Stimulated activated CD4-positive, alpha-beta T cell treated with anti-CD3 and anti-CD28 coated beads, TNF-alpha, amount 100 ng/mL, for 4 hours (primary cell): ENCODE measurements around the gene NUB1.

ENCODE experiments used
- DNase-seq, 3 experiments: peaks; one replicate each; pipeline ENCODE4 v3.0.0-alpha.2; 2020; ENCODE audit warnings: low read depth in 3 of 3

The NUB1 gene

DNA sequence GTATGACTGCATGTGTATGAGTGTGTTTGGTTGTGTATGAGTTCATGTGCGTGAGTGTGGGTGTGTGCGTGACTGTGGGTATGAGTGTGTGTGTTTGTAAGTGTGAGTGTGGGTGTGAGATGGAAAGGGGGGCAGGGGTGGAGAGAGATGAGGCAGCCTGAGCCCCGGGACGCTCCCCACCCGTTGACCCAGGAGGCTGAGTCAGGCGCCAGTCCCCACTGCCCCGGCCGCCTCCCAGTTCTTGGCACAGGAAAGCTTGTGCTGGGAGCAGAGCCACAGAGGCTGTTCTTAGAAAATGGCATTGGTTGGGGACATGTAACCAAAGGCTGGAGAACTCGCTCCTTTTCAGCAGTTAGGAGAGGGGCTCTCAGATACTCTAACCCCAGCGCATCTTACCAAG lies 27.8 kb upstream of the NUB1 start:
- DNase-seq, result no peak

DNA sequence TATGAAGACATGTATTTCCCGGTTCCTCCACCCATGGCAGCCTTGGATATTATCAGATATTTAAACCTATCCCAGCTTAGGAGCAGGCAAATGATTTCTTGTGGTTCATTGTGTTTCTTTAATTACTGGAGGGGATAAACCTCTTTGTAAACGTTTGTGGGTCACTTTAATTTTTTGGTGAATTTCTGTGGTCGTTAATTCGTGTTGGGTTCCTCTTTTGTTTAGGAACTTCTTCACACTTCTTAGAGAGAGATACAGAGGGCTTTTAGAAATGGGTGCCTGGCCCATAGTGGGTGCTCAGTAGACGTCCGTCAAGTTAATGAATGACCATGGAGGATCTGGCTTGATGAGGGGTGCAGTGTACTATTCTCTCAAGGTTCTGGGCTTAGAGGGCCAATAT lies 27.2 kb upstream of the NUB1 start:
- no peak for DNase-seq

DNA sequence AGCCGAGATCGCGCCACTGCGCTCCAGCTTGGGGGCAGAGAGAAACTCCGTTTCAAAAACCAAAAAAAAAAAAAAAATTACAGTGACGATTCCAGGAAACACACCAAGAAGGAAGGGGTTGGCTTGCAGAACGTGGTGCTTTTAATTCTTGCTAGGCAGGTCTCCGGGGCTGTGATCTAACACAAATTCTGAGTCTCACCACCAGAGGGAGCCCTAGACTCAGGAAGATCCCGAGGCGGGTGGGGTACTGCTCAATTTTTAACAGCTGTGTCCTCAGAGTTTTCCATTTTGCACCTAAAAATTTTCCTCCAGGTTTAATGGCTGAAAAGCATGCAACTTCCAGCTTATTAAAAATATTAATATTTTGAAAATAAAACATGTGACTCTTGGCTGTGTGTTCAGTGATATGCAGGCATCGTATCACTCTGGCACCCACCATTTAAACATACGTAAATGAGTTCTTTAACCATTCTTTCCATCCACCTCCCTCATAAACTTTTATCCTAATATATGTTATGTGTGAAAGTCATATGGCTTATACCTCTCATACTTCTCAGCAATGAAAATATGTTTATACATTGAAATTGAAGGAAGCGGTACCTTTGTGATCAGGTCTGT lies 26.5 kb upstream of the NUB1 start:
- peak; percentile 32 to 72 (median 43) for DNase-seq

DNA sequence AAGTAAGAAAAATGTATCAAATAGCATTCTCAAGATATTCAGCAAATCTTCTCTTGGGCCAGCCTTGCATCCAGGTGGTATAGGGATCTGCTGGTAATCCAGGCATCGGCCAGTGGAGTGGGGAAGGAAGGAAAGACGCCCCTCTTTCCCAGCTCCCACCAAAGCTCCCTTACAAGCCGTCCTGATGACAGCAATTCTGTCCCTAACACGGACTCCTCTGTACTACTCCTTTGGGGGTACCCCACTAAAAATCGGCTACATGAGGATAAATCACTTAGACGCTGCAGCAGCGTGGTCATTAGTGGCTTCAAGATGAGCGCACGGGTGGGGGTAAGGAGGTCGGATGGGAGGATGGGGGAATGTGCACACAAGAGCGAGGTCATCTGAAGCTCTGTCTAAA lies 24.7 kb upstream of the NUB1 start:
- DNase-seq, result no peak

DNA sequence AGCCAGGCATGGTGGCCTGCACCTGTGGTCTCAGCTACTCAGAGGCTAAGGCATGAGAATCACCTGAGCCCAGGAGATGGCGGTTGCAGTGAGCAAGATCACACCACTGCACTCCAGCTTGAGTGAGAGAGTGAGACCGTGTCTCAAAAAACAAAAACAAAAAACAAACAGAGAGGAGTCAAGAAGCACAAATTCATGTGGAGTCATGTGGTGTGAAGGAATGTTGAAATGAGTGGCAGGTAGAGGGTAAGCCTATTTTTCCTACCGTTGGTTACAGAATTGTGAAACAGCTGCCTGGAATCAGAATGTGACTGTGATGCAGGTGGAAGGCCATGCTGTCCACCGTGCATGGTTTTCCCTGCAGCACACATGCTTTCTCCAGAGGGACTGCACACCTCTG lies 23.7 kb upstream of the NUB1 start:
- DNase-seq, result no peak

DNA sequence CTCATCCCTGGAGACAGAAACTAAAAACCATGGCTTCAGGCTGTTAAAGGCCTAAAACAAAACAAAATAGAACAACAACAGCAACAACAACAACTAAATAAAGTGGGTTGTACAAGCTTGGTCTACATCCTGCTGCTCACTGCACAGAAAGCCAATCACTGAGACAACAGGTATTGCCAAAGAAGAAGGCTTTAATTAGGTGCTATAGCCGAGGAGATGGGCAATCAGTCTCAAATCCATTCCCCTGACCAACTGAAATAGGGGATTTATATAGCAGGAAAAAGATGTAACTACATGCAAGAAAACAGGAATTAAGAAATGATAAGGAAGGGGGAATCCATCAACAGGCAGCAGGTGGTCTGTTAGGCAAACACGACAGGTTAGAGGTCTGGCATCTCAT lies 22.4 kb upstream of the NUB1 start:
- DNase-seq, result no peak

DNA sequence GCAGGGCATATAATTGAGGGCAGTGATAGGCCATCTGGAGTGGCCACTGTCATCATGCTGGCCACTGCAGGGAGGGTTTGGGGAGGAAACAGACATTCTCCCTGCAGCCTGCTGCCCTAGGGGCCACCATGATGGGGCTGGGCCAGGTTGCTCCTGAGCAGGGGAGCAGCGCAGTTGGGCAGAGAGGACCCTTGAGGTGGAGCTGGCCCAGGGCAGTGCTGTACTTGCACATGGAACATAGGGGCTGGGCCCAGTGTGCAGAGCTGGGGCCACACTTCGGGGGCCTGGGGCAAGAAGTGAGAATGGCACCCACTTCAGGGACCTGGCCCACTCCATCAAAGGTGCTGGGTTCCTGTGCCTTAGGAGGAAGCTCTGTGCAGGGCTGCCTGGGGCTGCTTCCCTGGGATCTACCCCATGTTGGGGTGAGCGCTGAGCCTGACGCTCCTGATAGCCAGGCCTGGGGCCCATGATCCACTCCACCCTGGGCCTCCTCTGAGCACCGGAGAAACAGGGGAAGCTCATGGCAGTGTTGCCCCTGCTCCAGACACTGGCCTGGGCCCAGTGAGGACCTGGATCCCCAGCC lies 21.3 kb upstream of the NUB1 start:
- DNase-seq, result no peak

DNA sequence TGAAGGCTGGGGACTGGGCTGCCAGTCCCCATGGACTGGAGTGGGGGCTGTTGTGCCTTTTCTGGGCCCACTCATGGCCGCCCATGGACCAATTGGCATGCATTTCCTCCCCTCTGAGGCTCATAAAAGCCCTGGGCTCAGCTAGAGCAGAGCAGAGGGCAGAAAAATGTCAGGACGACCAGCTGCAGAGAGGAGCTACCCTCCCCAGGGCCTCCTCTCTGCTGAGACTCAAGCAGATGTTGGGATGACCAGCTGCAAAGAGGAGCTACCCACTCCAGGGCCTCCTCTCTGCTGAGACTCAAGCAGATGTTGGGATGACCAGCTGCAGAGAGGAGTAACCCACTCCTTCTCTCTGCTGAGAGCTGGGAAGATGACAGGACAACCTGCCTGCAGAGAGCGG lies 20.3 kb upstream of the NUB1 start:
- DNase-seq, result no peak

DNA sequence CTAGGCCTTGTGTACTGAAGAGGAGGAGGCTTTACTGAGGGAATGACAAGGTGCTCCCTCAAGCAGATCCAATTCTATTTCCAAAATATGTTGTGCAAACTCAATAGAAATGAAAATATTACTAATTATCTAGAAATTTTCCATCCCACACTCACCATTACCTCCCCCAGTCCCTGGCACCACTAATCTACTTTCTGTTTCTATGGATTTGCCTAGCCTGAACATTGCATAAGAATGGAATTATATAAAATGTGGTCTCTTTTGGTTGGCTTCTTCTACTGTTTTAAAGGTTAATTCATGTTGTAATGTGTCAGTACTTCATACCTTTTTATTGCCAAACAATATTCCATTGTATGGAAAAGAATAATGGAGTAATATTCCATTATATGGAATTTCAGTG lies 18.7 kb upstream of the NUB1 start:
- DNase-seq, result no peak

DNA sequence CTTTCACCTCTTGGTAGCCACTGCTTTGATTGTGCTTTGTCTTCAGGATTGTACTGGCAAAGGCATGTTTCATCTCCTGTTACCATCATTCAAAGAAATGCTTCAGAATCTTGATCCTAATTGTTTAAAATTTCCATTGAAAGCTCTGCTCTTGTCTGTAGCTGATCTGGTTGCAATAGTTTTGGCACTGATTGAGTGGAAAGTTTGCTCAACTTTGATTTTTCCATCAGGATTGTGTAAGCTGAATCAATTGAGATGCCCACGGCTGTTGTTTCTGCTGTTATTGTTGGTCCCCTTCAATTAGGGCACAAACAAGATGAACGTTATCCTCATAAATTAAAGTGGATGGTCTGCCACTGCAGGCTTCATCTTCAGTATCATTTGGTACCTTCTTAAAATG lies 14.6 kb upstream of the NUB1 start:
- DNase-seq, result no peak

DNA sequence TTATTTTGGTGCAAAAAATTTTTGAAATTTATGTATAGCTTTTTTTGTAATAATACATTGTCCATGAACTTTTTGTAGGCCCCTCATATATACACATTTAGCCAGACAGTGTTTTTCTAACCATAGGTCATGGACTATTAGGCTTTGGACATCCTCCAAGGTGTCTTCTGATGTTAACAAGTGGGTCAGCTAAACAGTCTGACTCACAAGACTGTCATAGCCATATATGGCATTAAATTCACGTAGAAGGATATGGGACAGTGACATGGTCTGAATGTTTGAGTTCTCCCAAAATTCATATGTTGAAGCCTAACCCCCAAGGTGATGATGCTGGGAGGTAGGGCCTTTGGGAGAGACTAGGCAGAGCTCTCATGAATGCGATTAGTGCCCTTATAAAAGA lies 14.0 kb upstream of the NUB1 start:
- no peak for DNase-seq

DNA sequence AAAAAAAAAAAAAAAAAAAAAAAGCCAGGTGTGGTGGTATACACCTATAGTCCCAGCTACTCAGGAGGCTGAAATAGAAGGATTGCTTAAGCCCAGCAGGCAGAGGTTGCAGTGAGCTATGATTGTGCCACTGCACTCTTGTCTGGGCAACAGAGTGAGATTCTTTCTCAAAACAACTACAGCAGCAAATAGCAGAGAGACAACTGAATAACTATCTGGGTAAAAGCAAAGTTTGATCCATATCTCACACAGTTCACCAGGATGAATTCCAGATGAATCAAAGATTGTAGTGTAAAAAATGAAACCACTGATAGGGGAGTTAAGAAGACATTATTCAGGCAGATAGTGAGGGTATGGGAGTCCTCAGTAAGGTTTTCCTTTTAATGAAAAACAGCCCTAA lies 11.4 kb upstream of the NUB1 start:
- no peak for DNase-seq

DNA sequence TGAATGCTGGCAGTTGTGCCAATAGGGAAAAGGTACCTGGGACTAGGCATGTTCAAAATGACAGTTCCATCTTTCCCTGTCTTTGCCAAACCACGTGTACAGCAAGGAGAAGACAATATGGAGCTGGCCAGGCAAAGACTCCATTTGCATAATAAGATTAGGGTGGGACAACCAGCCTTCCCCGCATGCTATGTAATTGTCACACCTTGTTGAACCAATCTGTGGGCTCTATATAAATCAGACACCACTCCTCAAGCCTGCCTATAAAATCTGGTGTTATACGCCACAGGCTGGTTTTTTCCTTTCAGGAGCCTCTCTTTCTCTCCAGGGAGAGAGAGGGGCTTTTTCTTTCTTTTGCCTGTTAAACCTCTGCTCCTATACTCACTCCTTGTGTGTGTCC lies 11.0 kb upstream of the NUB1 start:
- no peak for DNase-seq

DNA sequence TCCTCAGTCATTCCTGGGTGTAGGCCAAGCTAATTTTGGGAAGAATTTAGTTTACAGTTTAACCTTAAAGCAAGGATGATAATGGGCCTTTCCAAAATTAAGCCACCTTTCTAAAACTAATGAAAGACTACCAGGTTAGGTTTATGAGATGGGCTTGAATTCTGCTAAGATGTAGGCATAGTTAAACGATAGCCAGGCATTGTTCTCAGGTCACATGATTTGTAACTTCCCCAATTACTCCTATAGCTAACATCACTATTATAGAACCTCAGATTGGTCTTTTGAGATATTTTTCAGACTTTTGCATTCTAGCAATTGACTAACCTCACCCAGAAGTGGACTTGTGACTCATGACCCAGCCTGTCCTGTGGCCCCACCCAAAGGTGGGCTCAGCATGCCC lies 7.0 kb upstream of the NUB1 start:
- no peak for DNase-seq

DNA sequence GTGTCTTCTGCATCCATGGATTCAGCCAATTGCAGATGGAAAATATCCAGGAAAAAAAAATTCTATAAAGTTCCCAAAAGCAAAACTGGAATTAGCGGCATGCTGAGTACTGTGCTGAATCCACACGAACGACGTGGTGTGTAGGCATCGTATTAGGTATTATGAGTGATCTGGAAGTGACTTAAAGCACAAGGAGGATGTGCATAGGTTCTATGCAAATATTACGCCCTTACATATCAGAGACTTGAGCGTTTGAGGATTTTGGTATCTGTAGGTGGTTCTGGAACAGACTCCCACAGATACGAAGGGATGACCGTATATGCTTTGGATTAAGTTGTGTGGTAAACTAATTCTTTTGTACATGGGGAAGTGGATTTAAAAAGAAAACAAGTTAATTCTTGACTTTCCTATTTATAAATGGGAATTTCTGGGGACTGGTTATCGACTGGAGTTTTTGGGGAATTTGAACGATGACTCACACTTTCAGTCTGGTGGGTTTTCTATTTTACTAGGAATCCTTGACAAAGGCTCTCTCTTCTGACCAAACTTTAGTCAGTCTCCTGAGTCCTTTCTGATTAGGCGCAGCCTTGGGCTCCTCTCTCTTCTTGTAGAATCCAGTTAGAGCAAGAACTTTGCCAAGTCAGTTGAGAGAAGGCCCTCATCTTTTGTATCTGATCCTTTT lies 5.4 kb upstream of the NUB1 start:
- no peak for DNase-seq

DNA sequence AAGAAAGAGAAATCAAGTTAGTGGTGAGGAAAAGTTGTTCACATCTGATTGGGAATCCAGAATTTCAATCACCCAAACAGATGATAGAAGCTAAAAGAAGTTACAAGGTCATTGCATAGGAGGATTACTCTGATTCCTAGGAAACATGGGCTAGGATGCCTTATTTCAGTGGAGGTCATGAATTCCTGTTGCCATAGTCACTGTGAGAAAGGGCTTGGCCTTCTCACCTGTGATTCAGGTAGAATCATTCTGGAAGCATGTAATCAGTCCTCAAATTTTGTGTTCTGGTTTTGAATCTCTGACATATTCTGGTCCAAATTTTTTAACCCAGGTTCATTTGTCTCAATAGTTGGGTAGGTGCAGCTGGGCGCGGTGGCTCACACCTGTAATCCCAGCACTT lies 4.3 kb upstream of the NUB1 start:
- DNase-seq, result no peak

DNA sequence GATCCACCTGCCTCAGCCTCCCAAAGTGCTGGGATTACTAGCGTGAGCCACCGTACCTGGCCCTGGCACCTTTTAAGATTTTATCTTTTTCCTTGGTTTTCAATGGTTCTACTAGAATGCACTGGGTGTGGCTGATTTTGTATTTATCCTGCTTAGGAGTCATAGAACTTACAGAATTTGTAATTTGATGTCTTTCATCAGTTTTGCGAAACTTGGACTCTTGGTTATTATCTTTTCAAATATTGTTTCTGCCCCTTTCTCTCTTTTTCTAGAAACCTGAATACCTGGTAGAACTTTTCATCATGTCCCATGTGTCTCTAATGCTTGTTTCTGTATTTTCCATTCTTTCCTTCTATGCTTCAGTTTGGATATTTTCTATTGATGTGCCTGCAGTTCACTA lies 2.8 kb upstream of the NUB1 start:
- no peak for DNase-seq

DNA sequence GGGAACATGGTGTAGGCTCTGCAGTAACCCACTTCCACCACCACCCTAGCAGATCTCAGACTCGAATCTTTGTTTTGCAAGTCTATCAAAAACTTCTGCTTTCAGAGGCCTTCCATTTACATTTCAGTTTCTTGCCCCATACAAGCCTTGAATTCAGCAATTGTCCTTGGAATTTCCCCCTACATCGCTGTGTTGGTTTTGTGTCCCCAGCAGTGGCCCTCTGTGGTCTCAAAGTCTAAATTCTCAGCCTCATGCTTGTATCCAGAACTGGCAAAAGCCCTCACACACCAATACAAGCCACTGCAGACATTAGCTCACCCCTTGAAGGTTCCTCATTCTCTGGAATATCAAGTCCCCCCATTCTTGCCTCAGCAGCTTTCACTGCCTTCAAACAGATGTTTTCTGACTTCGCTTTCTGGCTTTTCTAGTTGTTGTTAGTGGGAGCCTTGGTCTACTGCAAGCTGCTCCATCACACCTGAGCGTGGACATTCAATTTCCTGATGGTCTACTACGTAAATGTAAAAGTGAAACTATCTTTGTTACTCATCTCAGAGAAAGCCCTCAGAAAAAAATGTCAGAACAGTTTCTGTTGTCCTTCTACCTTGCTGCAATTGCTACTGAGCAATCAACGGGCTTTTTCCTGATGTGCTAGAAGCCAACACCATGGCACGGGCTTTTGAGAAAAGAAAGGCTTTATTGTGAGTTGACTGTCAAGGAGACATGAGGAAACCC lies 1.8 kb upstream of the NUB1 start:
- no peak for DNase-seq

DNA sequence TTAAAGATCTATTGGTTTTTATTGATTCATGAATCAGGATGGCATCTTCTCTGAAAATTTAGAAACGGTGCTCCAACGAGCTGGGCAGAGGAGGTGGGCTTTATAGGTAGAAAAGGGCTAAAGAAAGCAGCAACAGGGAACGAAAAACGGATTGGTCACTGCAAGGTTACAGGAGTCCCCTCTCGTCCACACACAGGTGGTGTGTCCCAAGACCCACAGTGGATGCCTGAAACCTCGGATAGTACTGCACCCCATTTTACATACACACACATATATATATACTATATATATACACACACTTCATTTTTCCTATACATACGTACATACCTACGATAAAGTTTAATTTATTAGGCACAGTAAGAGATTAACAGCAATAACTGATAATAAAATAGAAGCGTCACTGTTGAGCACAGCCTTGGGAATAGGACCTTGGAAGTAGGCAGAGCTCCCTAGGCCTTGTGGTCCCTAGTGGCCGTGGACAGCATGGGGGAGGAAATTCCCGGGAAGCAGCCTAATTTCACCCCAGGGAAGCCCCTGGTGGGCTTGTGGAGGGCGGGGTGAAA lies 737 bp upstream of the NUB1 start:
- no peak for DNase-seq

DNA sequence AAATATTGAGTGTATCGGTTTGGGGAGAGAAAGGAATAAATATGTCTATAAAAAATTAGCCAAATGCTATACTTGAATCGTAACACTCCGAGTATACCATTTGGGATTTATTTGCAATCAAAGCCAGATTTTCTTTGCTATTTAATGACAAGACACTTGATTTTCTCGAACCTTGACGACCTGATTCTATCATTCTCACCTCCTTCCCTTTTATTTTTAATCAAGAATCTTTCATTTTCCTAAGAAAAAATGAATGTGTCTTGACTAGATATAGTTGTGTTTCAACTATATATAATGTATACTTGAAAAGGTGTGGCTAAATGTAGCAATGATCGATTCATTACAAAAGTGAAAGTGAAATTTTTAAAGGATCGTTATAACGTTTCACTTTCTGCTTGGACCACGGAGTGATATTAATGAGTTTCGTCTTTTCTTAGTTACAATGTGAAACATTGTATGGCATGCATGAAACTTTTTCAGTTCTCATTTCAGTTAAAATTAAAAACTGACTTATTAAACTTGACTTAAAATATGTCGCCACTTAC lies 562 bp downstream of the NUB1 start:
- no peak for DNase-seq

DNA sequence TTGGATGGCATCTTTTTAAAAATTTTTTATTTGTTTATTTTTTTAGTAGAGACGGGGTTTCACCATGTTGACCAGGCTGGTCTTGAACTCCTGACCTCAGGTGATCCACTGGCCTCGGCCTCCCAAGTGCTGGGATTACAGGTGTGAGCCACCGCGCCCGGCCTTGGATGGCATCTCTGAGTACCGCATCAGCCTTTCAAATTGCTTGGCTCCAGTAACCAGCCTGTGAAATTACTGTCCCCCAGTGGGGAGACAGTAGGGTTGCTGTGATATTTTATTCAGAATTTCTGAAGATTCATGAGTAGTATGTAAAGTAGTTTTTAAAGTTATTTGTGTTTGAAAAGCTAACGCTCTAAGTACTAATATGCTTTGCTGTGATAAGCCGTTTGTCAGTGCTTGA lies 1.2 kb downstream of the NUB1 start:
- DNase-seq, result no peak

DNA sequence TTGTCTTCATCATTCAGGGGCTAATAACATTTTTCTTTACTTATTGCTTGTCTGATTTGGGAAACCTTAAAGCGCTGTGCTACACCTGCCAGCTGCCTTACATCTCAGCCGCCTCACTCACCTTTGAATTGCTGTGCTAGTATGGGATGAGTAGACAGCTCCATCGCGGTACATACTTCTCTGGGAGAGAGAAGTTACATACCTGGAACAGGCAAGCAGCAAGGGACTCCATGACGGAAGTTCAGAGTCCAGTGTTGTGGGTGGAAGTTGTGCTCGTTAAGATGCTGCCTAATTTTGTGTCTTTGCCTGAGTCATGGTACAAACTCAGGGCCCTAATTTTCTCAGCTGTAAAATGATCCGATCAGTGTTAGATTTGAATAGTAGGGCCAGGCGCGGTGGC lies 1.9 kb downstream of the NUB1 start:
- DNase-seq, result no peak
